OCI-LY1 (cell line): ENCODE measurements around the gene CIB2.
A peak's percentile ranks its signal among the peaks of the same experiment; 100 is the strongest.
"Not testable (repeated sequence)": the region's sequence is repeated elsewhere in the genome, so short reads cannot be mapped to it uniquely, and the experiment has no call there.

ENCODE experiments used
- H2AFZ ChIP-seq: fragments of 200-600 bp; sonication (generic), shearing (Covaris generic); 2 replicates; pipeline ENCODE4 v1.6.0; 2014; ENCODE audit warnings: antibody characterized with exemption, mild to moderate bottlenecking, low read length
- H3F3A ChIP-seq: fragments of 200-600 bp; sonication (generic), shearing (Covaris generic); 2 replicates; pipeline ENCODE4 v1.6.0; 2014; ENCODE audit warnings: mild to moderate bottlenecking, antibody characterized with exemption, low read length, moderate library complexity; ENCODE audit not compliant: insufficient read depth
- H3K27ac ChIP-seq: fragments of 200-600 bp; sonication (generic); 2 replicates; pipeline ENCODE4 v1.5.1; 2014; ENCODE audit warnings: low read length, mixed run types, mild to moderate bottlenecking, low read depth; ENCODE audit not compliant: poor library complexity, severe bottlenecking
- H3K27me3 ChIP-seq: fragments of 200-600 bp; sonication (generic); 2 replicates; pipeline ENCODE4 v1.6.0; 2014; ENCODE audit warnings: antibody characterized with exemption, mild to moderate bottlenecking, low read length, moderate library complexity; ENCODE audit not compliant: insufficient read depth
- H3K36me3 ChIP-seq: fragments of 200-600 bp; sonication (generic); 2 replicates; pipeline ENCODE4 v1.6.1; 2014; ENCODE audit warnings: mild to moderate bottlenecking, antibody characterized with exemption, low read length, moderate library complexity, mixed read lengths; ENCODE audit not compliant: insufficient read depth
- H3K4me1 ChIP-seq: fragments of 200-600 bp; sonication (generic); 2 replicates; pipeline ENCODE4 v1.5.1; 2014; ENCODE audit warnings: mild to moderate bottlenecking, low read length, moderate library complexity; ENCODE audit not compliant: insufficient read depth, severe bottlenecking
- H3K4me2 ChIP-seq: fragments of 200-600 bp; sonication (generic), shearing (Covaris generic); 2 replicates; pipeline ENCODE4 v1.6.1; 2014; ENCODE audit warnings: low read length
- H3K4me3 ChIP-seq: fragments of 200-600 bp; sonication (generic); 2 replicates; pipeline ENCODE4 v1.5.1; 2014; ENCODE audit warnings: low read length, low read depth, mild to moderate bottlenecking, mixed read lengths; ENCODE audit not compliant: poor library complexity, severe bottlenecking
- H3K79me2 ChIP-seq: fragments of 200-600 bp; shearing (Covaris generic); 2 replicates; pipeline ENCODE4 v1.6.1; 2016; ENCODE audit warnings: mixed run types, low read length, mixed read lengths; ENCODE audit not compliant: insufficient read depth
- H3K9ac ChIP-seq: fragments of 200-600 bp; sonication (generic), shearing (Covaris generic); 2 replicates; pipeline ENCODE4 v1.6.1; 2014; ENCODE audit warnings: mild to moderate bottlenecking, low read length, mixed read lengths
- H3K9me2 ChIP-seq: fragments of 200-600 bp; sonication (generic), shearing (Covaris generic); 2 replicates; pipeline ENCODE4 v1.6.1; 2014; ENCODE audit warnings: low read depth, mild to moderate bottlenecking, low read length, mixed read lengths
- H3K9me3 ChIP-seq: fragments of 200-600 bp; shearing (Covaris generic); 2 replicates; pipeline ENCODE4 v1.6.1; 2014; ENCODE audit warnings: low read length, mixed read lengths
- H4K20me1 ChIP-seq: fragments of 200-600 bp; sonication (generic), shearing (Covaris generic); 2 replicates; pipeline ENCODE4 v1.6.0; 2016; ENCODE audit warnings: mild to moderate bottlenecking, low read length; ENCODE audit not compliant: insufficient read depth
- CTCF ChIP-seq: fragments of 200-600 bp; sonication (generic), shearing (Covaris generic); IDR thresholded peaks from 2 replicates; pipeline ENCODE4 v1.5.1; 2017; ENCODE audit warnings: mild to moderate bottlenecking, antibody characterized with exemption, low read length, moderate library complexity, mixed read lengths
- EZH2 ChIP-seq: fragments of 200-600 bp; sonication (generic), shearing (Covaris generic); IDR thresholded peaks from 2 replicates; pipeline ENCODE4 v1.8.0; 2017; ENCODE audit warnings: borderline replicate concordance, mixed run types, mild to moderate bottlenecking, antibody characterized with exemption, low read length, moderate library complexity, mixed read lengths

CIB2 gene

DNA sequence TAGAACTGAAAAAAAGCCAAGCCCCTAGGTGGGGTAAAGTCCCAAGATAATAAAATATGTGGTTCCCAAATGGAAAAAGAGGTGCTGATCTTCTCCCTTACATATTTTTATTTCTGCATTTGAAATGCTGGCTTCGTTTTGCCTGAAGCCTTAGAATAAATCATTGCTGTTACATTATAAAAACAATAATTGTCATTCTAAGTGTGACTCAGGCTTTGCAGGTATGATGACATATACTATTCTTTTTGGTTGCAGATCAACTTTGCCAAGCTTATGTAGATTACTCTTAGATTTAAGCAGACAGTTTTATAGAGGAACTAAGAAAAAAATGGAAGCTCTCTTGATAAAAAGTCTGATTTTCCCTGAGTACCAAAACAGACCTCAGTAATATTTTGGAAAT is 25.4 kb upstream of the CIB2 start:
- Histone ChIP-seq H3F3A (no peaks in the 10 kb centered on the region), H3K36me3 (peaks cover 42% of the 10 kb centered on the region), H3K4me1 (no peaks in the 10 kb centered on the region), H4K20me1 (no peaks in the 10 kb centered on the region), H3K27me3 (no peaks in the 10 kb centered on the region), H3K27ac (no peak overlapping the region), H3K9me3 (no peaks in the 10 kb centered on the region), H3K4me3 (no peak overlapping the region), H3K79me2 (peaks cover 25% of the 10 kb centered on the region), H3K4me2 (no peak overlapping the region), H3K9me2 (no peaks in the 10 kb centered on the region), H2AFZ (no peak overlapping the region), H3K9ac (no peak overlapping the region)
- TF ChIP-seq CTCF, result no peak
- TF ChIP-seq EZH2, result no peak

GRCh38 chr15:78155355-78155939 is 24.2 kb upstream of the CIB2 start:
- H3K9ac ChIP-seq, result no peak overlapping the region
- H3K27ac ChIP-seq, result no peak overlapping the region
- no peaks in the 10 kb centered on the region for H4K20me1 ChIP-seq
- H3K27me3 ChIP-seq, result no peaks in the 10 kb centered on the region
- H3K36me3 ChIP-seq, result peaks cover 33% of the 10 kb centered on the region
- H3K9me3 ChIP-seq, result no peaks in the 10 kb centered on the region
- no peak overlapping the region for H3K4me3 ChIP-seq
- TF ChIP-seq CTCF (no peak), EZH2 (no peak)
- no peaks in the 10 kb centered on the region for H3K9me2 ChIP-seq
- no peak overlapping the region for H2AFZ ChIP-seq
- no peak overlapping the region for H3K4me2 ChIP-seq
- H3F3A ChIP-seq, result no peaks in the 10 kb centered on the region
- H3K79me2 ChIP-seq, result peaks cover 35% of the 10 kb centered on the region
- H3K4me1 ChIP-seq, result peaks cover 7% of the 10 kb centered on the region

DNA sequence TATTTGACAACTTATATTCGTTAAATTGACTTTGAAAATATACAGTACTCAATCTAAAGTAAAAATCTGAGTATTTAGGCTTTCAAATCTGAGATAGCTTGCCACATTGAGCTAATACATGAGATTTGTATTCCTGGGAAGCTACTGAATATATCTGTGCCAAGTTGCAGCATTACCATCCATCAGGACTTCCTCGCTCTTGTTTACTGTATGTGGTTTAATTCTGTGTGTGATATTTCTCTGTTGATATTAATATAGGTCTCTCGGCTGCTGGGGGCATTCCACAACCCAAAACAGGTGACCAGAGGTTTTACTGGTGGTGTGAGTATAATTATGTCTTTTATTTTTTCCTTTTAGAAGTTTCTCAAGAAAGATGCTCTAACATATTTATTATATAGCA is 23.7 kb upstream of the CIB2 start:
- Histone ChIP-seq H3K4me3 (no peak overlapping the region), H3K9me3 (no peaks in the 10 kb centered on the region), H3K9ac (no peak overlapping the region), H2AFZ (no peak overlapping the region), H3F3A (no peaks in the 10 kb centered on the region), H3K79me2 (peaks cover 40% of the 10 kb centered on the region), H3K9me2 (no peaks in the 10 kb centered on the region), H3K27ac (no peak overlapping the region), H3K4me1 (peaks cover 12% of the 10 kb centered on the region), H4K20me1 (no peaks in the 10 kb centered on the region), H3K27me3 (no peaks in the 10 kb centered on the region), H3K4me2 (no peak overlapping the region), H3K36me3 (peaks cover 30% of the 10 kb centered on the region)
- no peak for TF ChIP-seq CTCF
- no peak for TF ChIP-seq EZH2

- Histone ChIP-seq H3K79me2 (peaks cover 42% of the 10 kb centered on the region), H3K4me1 (peaks cover 22% of the 10 kb centered on the region), H3K4me2 (peak overlapping the region; percentile 97), H3K4me3 (peak overlapping the region; percentile 92)
- H3F3A ChIP-seq, H3K27me3 ChIP-seq, H3K9me2 ChIP-seq, H3K27ac ChIP-seq, H4K20me1 ChIP-seq, H3K36me3 ChIP-seq, H3K9me3 ChIP-seq, H3K9ac ChIP-seq, H2AFZ ChIP-seq: not testable (repeated sequence)
Measured at GRCh38 chr15:78151075-78151474, 19.8 kb upstream of the CIB2 start.
